GM23338 (cell line): ENCODE measurements around the gene TRAF5. TPM values are rescaled to one million over a fixed set of nuclear protein-coding genes. Genes with fewer than 3 reads are reported as not detected.
A peak's percentile ranks its signal among the peaks of the same experiment; 100 is the strongest.

Source experiments
- ATAC-seq: fragments of 200-7000 bp; cut with Tn5 transposase; 3 replicates; pipeline ENCODE4 v1.9.1; 2020
- DNase-seq: peaks from one replicate; pipeline ENCODE4 v3.0.0-alpha.2; 2015; ENCODE audit warnings: low spot score
- H2AFZ ChIP-seq: fragments of 200-600 bp; sonication (generic); 2 replicates; pipeline ENCODE4 v1.8.0; 2016; ENCODE audit warnings: antibody characterized with exemption, mild to moderate bottlenecking, moderate library complexity
- H3F3A ChIP-seq: fragments of 200-600 bp; sonication (generic); replicated peaks from 2 replicates; pipeline ENCODE4 v1.8.0; 2017; ENCODE audit warnings: antibody characterized with exemption, mixed run types, low read depth
- H3K27ac ChIP-seq: fragments of 200-600 bp; sonication (generic); 2 replicates; pipeline ENCODE4 v1.6.1; 2016; ENCODE audit warnings: low read depth
- H3K27me3 ChIP-seq: fragments of 200-600 bp; sonication (generic); 2 replicates; pipeline ENCODE4 v1.8.0; 2016; ENCODE audit warnings: mild to moderate bottlenecking, mixed run types, moderate library complexity; ENCODE audit not compliant: insufficient read depth
- H3K36me3 ChIP-seq: fragments of 200-600 bp; sonication (generic); 2 replicates; pipeline ENCODE4 v1.8.0; 2016; ENCODE audit warnings: mild to moderate bottlenecking; ENCODE audit not compliant: insufficient read depth
- H3K4me1 ChIP-seq: fragments of 200-600 bp; sonication (generic); 2 replicates; pipeline ENCODE4 v1.8.0; 2016; ENCODE audit warnings: mild to moderate bottlenecking, moderate library complexity; ENCODE audit not compliant: insufficient read depth
- H3K4me2 ChIP-seq: fragments of 200-600 bp; sonication (generic); 2 replicates; pipeline ENCODE4 v1.7.1; 2017; ENCODE audit warnings: mixed run types
- H3K4me3 ChIP-seq: fragments of 200-600 bp; sonication (generic); 2 replicates; pipeline ENCODE4 v1.6.1; 2016; ENCODE audit warnings: mixed run types
- H3K79me2 ChIP-seq: fragments of 200-600 bp; sonication (generic); replicated peaks from 2 replicates; pipeline ENCODE4 v1.8.0; 2017; ENCODE audit warnings: mild to moderate bottlenecking; ENCODE audit not compliant: insufficient read depth
- H3K9me2 ChIP-seq: fragments of 200-600 bp; sonication (generic); 2 replicates; pipeline ENCODE4 v1.8.0; 2017; ENCODE audit not compliant: insufficient read depth
- H4K20me1 ChIP-seq: fragments of 200-600 bp; sonication (generic); replicated peaks from 2 replicates; pipeline ENCODE4 v1.8.0; 2017; ENCODE audit warnings: mild to moderate bottlenecking; ENCODE audit not compliant: insufficient read depth
- H3K27ac Mint-ChIP-seq: 2 replicates; pipeline ENCODE4 v1.8.0; 2020; ENCODE audit warnings: inconsistent platforms, mild to moderate bottlenecking, moderate library complexity, mixed read lengths
- H3K27me3 Mint-ChIP-seq: 3 replicates; pipeline ENCODE4 v1.8.0; 2022; ENCODE audit warnings: low read depth, mild to moderate bottlenecking, moderate library complexity, mixed read lengths, inconsistent platforms; ENCODE audit not compliant: insufficient read depth, poor library complexity
- H3K36me3 Mint-ChIP-seq: 3 replicates; pipeline ENCODE4 v1.8.0; 2021; ENCODE audit warnings: low read depth, mild to moderate bottlenecking, inconsistent platforms, moderate library complexity, mixed read lengths
- H3K4me1 Mint-ChIP-seq: 3 replicates; pipeline ENCODE4 v1.8.0; 2020; ENCODE audit warnings: mild to moderate bottlenecking, inconsistent platforms, mixed read lengths
- H3K4me3 Mint-ChIP-seq: 3 replicates; pipeline ENCODE4 v1.8.0; 2021; ENCODE audit warnings: moderate library complexity, mild to moderate bottlenecking, inconsistent platforms, mixed read lengths
- H3K9me3 Mint-ChIP-seq: 3 replicates; pipeline ENCODE4 v1.8.0; 2020; ENCODE audit warnings: moderate library complexity, mild to moderate bottlenecking, inconsistent platforms, mixed read lengths
- EZH2phosphoT487 ChIP-seq: fragments of 200-600 bp; sonication (generic); IDR thresholded peaks from one replicate; pipeline ENCODE4 v1.8.1; 2018; ENCODE audit warnings: antibody characterized with exemption; ENCODE audit not compliant: unreplicated experiment
- JUNB ChIP-seq: IDR thresholded peaks from one replicate; pipeline ENCODE4 v1.6.1; 2016; ENCODE audit warnings: antibody characterized with exemption; ENCODE audit not compliant: unreplicated experiment
- NANOG ChIP-seq: IDR thresholded peaks from 2 replicates; pipeline ENCODE4 v1.6.1; 2016; ENCODE audit warnings: antibody characterized with exemption, borderline replicate concordance
- POLR2AphosphoS5 ChIP-seq: IDR thresholded peaks from 2 replicates; pipeline ENCODE4 v1.6.1; 2016; ENCODE audit warnings: antibody characterized with exemption, low read depth
- STAT1 ChIP-seq: IDR thresholded peaks from one replicate; pipeline ENCODE4 v1.6.1; 2016; ENCODE audit warnings: antibody characterized with exemption; ENCODE audit not compliant: unreplicated experiment
- ZNF114 ChIP-seq: fragments of 250-450 bp; sonication (Bioruptor Pico); IDR thresholded peaks from 2 replicates; pipeline ENCODE4 v1.5.0; 2020; ENCODE audit warnings: mild to moderate bottlenecking, moderate library complexity
- ZNF331 ChIP-seq: fragments of 250-450 bp; sonication (Bioruptor Pico); IDR thresholded peaks from 2 replicates; pipeline ENCODE4 v1.5.0; 2020; ENCODE audit warnings: low read depth, mild to moderate bottlenecking, moderate library complexity
- polyA plus RNA-seq: library from polyadenylated mRNA; unstranded; fragments of >200 nt; fragmentation: Nextera tagmentation; extraction: Ambion mirVana; gene quantifications from 2 replicates; pipeline ENCODE4 v1.2.1, GENCODE V29; 2016
- total RNA-seq: library from RNA; depleted of rRNA; stranded (reverse); fragments of >200 nt; shearing (Covaris generic); gene quantifications from 2 replicates; pipeline ENCODE4 v1.2.3, GENCODE V29; 2014
- TF ChIP-seq, protein P1 (sequence below): fragments of 250-450 bp; sonication (Bioruptor Pico); IDR thresholded peaks from 2 replicates; pipeline ENCODE4 v1.5.0; 2020; ENCODE audit warnings: mild to moderate bottlenecking, moderate library complexity
- TF ChIP-seq, protein P2 (sequence below): IDR thresholded peaks from 2 replicates; pipeline ENCODE4 v1.6.1; 2016; ENCODE audit warnings: antibody characterized with exemption
- TF ChIP-seq, protein P3 (sequence below): IDR thresholded peaks from one replicate; pipeline ENCODE4 v1.6.1; 2018; ENCODE audit warnings: antibody characterized with exemption; ENCODE audit not compliant: unreplicated experiment

TRAF5 gene
- total and polyA plus RNA-seq, 2 experiments from 2014 or later = 9.2 to 18.9 TPM

DNA sequence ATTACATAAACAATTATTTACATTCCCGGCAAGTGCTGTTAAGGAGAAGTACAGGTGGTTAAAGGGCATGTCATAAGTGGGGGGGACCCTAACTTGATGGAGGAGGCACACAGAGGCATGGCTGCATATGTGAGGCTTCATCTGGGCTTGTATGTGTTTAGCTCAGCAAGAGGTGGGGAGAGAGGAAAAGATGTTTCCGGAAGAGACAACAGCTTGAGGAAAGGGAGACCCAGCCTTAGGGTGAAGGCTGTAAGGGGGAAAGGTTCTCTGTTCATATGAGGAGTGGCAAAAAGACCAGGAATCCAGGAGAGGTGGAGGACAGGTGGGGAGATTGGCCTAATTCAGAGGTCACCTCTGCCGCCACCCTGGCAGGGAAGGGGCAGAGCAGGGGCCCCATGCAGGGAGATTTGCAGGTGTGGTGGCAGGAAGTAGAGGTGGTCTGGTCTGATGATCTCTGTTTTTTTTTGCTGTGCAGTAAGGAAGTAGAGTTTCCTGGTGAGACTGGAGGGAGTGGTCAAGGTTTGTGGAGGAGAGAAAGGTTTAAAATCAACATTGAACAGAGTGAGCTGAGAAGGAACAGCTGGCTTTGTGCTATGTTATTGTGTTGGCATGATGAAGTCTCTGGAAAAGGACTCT, 9.0 kb downstream of the TRAF5 start:
- H3K79me2 ChIP-seq = peaks cover 72% of the 10 kb centered on the region
- Mint-ChIP-seq H3K27me3 (peaks cover 3% of the 10 kb centered on the region), H3K36me3 (no peaks in the 10 kb centered on the region; the same call in 2 of the 3 replicates), H3K27ac (peak overlapping the region; percentile 57), H3K9me3 (no peaks in the 10 kb centered on the region), H3K4me1 (peaks cover 41% of the 10 kb centered on the region), H3K4me3 (no peak overlapping the region)
- H2AFZ ChIP-seq = no peak overlapping the region
- H3K4me2 ChIP-seq = peak overlapping the region; percentile 43; the same call in 1 of the 2 replicates
- TF ChIP-seq NANOG = no peak
- TF ChIP-seq, protein P1, sequence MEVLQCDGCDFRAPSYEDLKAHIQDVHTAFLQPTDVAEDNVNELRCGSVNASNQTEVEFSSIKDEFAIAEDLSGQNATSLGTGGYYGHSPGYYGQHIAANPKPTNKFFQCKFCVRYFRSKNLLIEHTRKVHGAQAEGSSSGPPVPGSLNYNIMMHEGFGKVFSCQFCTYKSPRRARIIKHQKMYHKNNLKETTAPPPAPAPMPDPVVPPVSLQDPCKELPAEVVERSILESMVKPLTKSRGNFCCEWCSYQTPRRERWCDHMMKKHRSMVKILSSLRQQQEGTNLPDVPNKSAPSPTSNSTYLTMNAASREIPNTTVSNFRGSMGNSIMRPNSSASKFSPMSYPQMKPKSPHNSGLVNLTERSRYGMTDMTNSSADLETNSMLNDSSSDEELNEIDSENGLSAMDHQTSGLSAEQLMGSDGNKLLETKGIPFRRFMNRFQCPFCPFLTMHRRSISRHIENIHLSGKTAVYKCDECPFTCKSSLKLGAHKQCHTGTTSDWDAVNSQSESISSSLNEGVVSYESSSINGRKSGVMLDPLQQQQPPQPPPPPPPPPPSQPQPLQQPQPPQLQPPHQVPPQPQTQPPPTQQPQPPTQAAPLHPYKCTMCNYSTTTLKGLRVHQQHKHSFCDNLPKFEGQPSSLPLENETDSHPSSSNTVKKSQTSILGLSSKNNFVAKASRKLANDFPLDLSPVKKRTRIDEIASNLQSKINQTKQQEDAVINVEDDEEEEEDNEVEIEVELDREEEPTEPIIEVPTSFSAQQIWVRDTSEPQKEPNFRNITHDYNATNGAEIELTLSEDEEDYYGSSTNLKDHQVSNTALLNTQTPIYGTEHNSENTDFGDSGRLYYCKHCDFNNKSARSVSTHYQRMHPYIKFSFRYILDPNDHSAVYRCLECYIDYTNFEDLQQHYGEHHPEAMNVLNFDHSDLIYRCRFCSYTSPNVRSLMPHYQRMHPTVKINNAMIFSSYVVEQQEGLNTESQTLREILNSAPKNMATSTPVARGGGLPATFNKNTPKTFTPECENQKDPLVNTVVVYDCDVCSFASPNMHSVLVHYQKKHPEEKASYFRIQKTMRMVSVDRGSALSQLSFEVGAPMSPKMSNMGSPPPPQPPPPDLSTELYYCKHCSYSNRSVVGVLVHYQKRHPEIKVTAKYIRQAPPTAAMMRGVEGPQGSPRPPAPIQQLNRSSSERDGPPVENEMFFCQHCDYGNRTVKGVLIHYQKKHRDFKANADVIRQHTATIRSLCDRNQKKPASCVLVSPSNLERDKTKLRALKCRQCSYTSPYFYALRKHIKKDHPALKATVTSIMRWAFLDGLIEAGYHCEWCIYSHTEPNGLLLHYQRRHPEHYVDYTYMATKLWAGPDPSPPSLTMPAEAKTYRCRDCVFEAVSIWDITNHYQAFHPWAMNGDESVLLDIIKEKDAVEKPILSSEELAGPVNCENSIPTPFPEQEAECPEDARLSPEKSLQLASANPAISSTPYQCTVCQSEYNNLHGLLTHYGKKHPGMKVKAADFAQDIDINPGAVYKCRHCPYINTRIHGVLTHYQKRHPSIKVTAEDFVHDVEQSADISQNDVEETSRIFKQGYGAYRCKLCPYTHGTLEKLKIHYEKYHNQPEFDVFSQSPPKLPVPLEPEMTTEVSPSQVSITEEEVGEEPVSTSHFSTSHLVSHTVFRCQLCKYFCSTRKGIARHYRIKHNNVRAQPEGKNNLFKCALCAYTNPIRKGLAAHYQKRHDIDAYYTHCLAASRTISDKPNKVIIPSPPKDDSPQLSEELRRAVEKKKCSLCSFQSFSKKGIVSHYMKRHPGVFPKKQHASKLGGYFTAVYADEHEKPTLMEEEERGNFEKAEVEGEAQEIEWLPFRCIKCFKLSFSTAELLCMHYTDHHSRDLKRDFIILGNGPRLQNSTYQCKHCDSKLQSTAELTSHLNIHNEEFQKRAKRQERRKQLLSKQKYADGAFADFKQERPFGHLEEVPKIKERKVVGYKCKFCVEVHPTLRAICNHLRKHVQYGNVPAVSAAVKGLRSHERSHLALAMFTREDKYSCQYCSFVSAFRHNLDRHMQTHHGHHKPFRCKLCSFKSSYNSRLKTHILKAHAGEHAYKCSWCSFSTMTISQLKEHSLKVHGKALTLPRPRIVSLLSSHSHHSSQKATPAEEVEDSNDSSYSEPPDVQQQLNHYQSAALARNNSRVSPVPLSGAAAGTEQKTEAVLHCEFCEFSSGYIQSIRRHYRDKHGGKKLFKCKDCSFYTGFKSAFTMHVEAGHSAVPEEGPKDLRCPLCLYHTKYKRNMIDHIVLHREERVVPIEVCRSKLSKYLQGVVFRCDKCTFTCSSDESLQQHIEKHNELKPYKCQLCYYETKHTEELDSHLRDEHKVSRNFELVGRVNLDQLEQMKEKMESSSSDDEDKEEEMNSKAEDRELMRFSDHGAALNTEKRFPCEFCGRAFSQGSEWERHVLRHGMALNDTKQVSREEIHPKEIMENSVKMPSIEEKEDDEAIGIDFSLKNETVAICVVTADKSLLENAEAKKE (CRISPR knock-in tag) = no peak
- no peak for TF ChIP-seq STAT1
- no peak for TF ChIP-seq ZNF331 (CRISPR knock-in tag)
- H3K27ac ChIP-seq = no peak overlapping the region
- no peak overlapping the region for H3K4me3 ChIP-seq
- DNase-seq (no peak), ATAC-seq (no peak)
- H3K36me3 ChIP-seq = no peaks in the 10 kb centered on the region
- no peaks in the 10 kb centered on the region for H3K9me2 ChIP-seq
- no peaks in the 10 kb centered on the region for H4K20me1 ChIP-seq
- peaks cover 17% of the 10 kb centered on the region; the same call in 1 of the 2 replicates for H3K4me1 ChIP-seq
- H3F3A ChIP-seq = no peaks in the 10 kb centered on the region
- no peaks in the 10 kb centered on the region for H3K27me3 ChIP-seq

- H3K79me2 ChIP-seq = peaks cover 72% of the 10 kb centered on the region
- no peak overlapping the region for H3K27ac ChIP-seq
- H3K4me3 ChIP-seq = no peak overlapping the region
- no peak overlapping the region for H3K4me2 ChIP-seq
- DNase-seq (no peak), ATAC-seq (no peak)
- no peaks in the 10 kb centered on the region for H4K20me1 ChIP-seq
- H3F3A ChIP-seq = no peaks in the 10 kb centered on the region
- peaks cover 36% of the 10 kb centered on the region for H3K4me1 Mint-ChIP-seq
- H3K27me3 Mint-ChIP-seq = peaks cover 2% of the 10 kb centered on the region
- H3K9me3 Mint-ChIP-seq = no peaks in the 10 kb centered on the region
- no peak overlapping the region for H2AFZ ChIP-seq
- H3K36me3 Mint-ChIP-seq = no peaks in the 10 kb centered on the region; the same call in 2 of the 3 replicates
- no peak overlapping the region; the same call in 1 of the 2 replicates for H3K27ac Mint-ChIP-seq
- no peaks in the 10 kb centered on the region for H3K27me3 ChIP-seq
- H3K36me3 ChIP-seq = no peaks in the 10 kb centered on the region
- no peaks in the 10 kb centered on the region for H3K9me2 ChIP-seq
- no peak overlapping the region; the same call in 2 of the 3 replicates for H3K4me3 Mint-ChIP-seq
- H3K4me1 ChIP-seq = peaks cover 12% of the 10 kb centered on the region; the same call in 1 of the 2 replicates
- no peak for TF ChIP-seq ZNF114 (CRISPR knock-in tag)
- TF ChIP-seq STAT1 = no peak
- TF ChIP-seq, protein P2, sequence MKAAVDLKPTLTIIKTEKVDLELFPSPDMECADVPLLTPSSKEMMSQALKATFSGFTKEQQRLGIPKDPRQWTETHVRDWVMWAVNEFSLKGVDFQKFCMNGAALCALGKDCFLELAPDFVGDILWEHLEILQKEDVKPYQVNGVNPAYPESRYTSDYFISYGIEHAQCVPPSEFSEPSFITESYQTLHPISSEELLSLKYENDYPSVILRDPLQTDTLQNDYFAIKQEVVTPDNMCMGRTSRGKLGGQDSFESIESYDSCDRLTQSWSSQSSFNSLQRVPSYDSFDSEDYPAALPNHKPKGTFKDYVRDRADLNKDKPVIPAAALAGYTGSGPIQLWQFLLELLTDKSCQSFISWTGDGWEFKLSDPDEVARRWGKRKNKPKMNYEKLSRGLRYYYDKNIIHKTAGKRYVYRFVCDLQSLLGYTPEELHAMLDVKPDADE = no peak
- no peak for TF ChIP-seq EZH2phosphoT487
- TF ChIP-seq JUNB = no peak
- no peak for TF ChIP-seq POLR2AphosphoS5
- TF ChIP-seq ZNF331 (CRISPR knock-in tag) = no peak
- TF ChIP-seq, protein P3, sequence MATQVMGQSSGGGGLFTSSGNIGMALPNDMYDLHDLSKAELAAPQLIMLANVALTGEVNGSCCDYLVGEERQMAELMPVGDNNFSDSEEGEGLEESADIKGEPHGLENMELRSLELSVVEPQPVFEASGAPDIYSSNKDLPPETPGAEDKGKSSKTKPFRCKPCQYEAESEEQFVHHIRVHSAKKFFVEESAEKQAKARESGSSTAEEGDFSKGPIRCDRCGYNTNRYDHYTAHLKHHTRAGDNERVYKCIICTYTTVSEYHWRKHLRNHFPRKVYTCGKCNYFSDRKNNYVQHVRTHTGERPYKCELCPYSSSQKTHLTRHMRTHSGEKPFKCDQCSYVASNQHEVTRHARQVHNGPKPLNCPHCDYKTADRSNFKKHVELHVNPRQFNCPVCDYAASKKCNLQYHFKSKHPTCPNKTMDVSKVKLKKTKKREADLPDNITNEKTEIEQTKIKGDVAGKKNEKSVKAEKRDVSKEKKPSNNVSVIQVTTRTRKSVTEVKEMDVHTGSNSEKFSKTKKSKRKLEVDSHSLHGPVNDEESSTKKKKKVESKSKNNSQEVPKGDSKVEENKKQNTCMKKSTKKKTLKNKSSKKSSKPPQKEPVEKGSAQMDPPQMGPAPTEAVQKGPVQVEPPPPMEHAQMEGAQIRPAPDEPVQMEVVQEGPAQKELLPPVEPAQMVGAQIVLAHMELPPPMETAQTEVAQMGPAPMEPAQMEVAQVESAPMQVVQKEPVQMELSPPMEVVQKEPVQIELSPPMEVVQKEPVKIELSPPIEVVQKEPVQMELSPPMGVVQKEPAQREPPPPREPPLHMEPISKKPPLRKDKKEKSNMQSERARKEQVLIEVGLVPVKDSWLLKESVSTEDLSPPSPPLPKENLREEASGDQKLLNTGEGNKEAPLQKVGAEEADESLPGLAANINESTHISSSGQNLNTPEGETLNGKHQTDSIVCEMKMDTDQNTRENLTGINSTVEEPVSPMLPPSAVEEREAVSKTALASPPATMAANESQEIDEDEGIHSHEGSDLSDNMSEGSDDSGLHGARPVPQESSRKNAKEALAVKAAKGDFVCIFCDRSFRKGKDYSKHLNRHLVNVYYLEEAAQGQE = no peak
Observed at GRCh38 chr1:211336161-211336560, 9.5 kb downstream of the TRAF5 start.
